ENCODE measurements around the gene NHLRC4.

Gene NHLRC4

DNA sequence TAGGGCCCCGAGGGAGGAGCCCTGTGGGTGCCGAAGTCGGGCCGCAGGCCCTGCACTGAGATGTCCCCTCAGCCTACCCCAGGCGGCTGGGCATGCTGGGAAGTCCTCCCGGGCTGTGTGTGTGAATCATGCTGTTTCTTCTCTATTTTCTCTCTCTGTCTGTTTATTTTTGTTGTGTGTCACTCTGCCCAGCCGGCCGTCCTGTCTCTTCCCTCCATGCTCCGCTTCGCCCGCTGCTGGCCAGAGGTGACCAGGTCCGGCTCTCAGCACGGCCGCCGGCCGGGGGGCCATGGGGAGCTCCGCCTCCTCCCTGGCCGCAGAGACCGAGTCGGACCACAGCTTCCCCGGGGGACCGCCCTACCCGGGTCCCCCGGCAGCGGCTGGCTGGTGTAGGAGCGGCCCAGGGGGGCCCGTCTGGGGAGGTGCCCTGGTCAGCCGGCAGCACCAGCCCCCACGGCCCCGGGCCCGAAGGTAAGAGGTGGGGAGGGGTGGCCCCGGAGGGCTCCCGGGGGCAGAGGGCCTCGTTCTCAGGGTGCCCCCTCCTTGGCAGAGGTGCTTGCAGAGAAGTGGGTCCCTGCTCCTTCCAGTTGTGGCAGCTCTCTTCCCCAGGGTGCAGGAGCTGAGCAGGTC lies 26.8 kb upstream of the NHLRC4 start:
- Mint-ChIP-seq H3K27me3 (no peaks in the 10 kb centered on the region), H3K9me3 (no peaks in the 10 kb centered on the region), H3K27ac (no peak overlapping the region), H3K4me3 (no peak overlapping the region), H3K36me3 (peaks cover 4% of the 10 kb centered on the region), H3K4me1 (no peaks in the 10 kb centered on the region)
- peak; percentile 44 for ATAC-seq

DNA sequence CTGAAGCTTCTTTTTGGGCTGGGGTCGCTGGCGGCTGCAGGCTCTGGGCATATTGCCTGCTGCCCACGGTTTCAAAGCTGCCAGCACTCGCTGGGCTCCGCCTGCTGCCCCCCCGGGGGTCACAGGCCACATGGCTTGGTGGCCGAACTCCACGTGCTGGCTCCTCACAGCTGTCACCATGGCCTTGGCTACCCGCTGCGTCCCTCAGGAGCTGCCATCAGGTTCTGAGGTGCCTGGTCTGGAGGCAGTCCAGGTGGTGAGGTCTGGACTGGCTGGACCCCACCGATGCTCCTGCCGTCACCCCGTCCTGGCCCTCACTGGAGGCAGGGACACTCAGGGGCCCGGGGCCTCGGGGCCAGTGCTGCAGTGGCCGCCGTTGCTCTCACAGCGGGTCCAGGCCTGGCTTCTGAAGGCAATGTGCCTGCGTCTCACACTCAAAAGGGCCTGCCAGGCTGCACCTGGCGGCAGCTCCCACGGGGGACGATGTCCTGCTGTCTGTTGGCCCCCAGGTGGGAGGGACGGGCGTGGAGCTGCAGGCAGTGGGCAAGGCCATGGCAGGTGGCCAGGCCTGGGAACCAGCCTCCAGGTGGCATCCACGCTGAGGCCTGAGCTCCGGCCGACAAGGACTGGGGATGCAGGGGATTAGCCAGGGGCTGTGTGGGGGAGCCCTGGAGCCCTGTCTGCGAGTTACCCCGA lies 26.0 kb upstream of the NHLRC4 start:
- H3K27ac Mint-ChIP-seq: no peak overlapping the region
- no peaks in the 10 kb centered on the region for H3K9me3 Mint-ChIP-seq
- H3K4me3 Mint-ChIP-seq: no peak overlapping the region
- ATAC-seq: no peak
- no peaks in the 10 kb centered on the region for H3K4me1 Mint-ChIP-seq
- H3K27me3 Mint-ChIP-seq: no peaks in the 10 kb centered on the region
- H3K36me3 Mint-ChIP-seq: peaks cover 4% of the 10 kb centered on the region

DNA sequence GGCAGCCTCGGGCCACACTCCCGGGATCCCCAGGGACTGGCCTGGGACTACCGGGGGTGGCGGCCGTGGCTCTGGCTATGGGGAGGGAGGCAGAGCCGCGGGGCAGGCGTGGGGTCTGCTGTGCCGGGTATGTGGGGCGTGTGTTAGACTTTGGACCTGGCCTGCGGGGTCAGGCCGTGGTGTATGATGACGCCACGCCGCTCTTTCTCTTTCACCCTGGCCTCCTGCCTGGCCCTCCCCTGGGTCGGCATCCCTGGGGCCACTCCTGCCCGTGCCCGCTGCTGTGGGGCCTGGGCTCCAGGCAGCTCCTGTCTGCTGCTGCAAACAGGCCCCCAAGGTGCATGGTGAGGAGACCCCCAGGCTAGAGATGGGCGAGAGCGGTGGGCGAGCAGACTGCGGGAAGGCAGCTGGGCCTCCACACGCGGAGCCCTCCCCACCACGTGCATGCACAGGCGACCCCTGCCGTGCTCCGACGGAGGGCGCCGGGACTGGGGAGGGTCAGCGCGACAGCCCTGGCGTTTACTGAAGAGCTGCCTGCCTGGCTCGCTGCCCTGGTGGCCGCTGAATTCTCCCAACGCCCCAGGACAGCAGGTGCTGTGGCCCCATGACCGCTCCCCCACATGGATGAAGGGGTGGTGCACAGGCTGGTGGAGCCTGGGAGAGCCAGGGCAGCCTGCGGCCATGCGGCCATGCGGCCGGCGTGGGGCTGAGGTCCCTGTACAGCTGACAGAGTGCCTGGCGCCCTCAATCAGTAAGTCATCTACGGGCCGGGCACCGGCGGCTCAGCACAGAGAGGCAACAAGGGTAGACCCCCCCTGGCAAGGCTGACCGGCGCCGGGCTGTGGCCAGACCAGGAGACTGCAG lies 23.3 kb upstream of the NHLRC4 start:
- H3K27ac Mint-ChIP-seq: no peak overlapping the region
- peaks cover 4% of the 10 kb centered on the region for H3K36me3 Mint-ChIP-seq
- H3K27me3 Mint-ChIP-seq: no peaks in the 10 kb centered on the region
- ATAC-seq: no peak
- H3K4me1 Mint-ChIP-seq: no peaks in the 10 kb centered on the region
- no peaks in the 10 kb centered on the region for H3K9me3 Mint-ChIP-seq
- H3K4me3 Mint-ChIP-seq: no peak overlapping the region

GRCh38 chr16:544517-544916 lies 22.3 kb upstream of the NHLRC4 start:
- peaks cover 4% of the 10 kb centered on the region for H3K36me3 Mint-ChIP-seq
- H3K27ac Mint-ChIP-seq: no peak overlapping the region
- H3K4me3 Mint-ChIP-seq: no peak overlapping the region
- no peaks in the 10 kb centered on the region for H3K4me1 Mint-ChIP-seq
- no peak for ATAC-seq
- no peaks in the 10 kb centered on the region for H3K9me3 Mint-ChIP-seq
- no peaks in the 10 kb centered on the region for H3K27me3 Mint-ChIP-seq

DNA sequence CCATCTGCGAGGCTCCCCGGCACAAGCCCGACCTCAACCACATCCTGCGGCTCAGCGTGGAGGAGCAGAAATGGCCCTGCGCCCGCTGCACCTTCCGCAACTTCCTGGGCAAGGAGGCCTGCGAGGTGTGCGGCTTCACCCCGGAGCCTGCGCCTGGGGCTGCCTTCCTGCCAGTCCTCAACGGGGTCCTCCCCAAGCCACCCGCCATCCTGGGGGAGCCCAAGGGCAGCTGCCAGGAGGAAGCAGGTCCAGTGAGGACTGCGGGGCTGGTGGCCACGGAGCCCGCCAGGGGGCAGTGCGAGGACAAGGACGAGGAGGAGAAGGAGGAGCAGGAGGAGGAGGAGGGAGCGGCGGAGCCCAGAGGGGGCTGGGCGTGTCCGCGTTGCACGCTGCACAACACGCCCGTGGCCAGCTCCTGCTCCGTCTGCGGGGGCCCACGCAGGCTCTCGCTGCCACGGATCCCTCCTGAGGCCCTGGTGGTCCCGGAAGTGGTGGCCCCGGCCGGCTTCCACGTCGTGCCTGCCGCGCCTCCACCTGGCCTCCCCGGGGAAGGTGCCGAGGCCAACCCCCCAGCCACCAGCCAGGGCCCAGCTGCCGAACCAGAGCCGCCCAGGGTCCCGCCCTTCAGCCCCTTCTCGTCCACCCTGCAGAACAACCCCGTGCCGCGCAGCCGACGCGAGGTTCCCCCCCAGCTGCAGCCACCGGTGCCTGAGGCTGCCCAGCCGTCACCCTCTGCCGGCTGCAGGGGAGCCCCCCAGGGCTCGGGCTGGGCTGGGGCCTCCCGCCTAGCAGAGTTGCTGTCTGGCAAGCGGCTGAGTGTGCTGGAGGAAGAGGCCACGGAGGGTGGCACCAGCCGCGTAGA lies 19.7 kb upstream of the NHLRC4 start:
- Mint-ChIP-seq H3K4me1 (no peaks in the 10 kb centered on the region), H3K27me3 (no peaks in the 10 kb centered on the region), H3K36me3 (peaks cover 4% of the 10 kb centered on the region), H3K4me3 (peak overlapping the region; percentile 55), H3K27ac (no peak overlapping the region), H3K9me3 (no peaks in the 10 kb centered on the region)
- peak; percentile 51 for ATAC-seq

- H3K36me3 Mint-ChIP-seq: peaks cover 4% of the 10 kb centered on the region
- no peaks in the 10 kb centered on the region for H3K9me3 Mint-ChIP-seq
- H3K4me1 Mint-ChIP-seq: no peaks in the 10 kb centered on the region
- no peaks in the 10 kb centered on the region for H3K27me3 Mint-ChIP-seq
- no peak overlapping the region for H3K27ac Mint-ChIP-seq
- no peak for ATAC-seq
- no peak overlapping the region for H3K4me3 Mint-ChIP-seq
These were observed 18.2 kb upstream of the NHLRC4 start for GRCh38 chr16:548586-548985.

GRCh38 chr16:549544-550263 lies 17.1 kb upstream of the NHLRC4 start:
- Mint-ChIP-seq H3K4me1 (no peaks in the 10 kb centered on the region), H3K9me3 (no peaks in the 10 kb centered on the region), H3K27ac (no peak overlapping the region), H3K4me3 (no peak overlapping the region), H3K36me3 (peaks cover 10% of the 10 kb centered on the region), H3K27me3 (no peaks in the 10 kb centered on the region)
- no peak for ATAC-seq

- no peaks in the 10 kb centered on the region for H3K27me3 Mint-ChIP-seq
- no peaks in the 10 kb centered on the region for H3K4me1 Mint-ChIP-seq
- ATAC-seq: no peak
- peaks cover 7% of the 10 kb centered on the region for H3K36me3 Mint-ChIP-seq
- H3K27ac Mint-ChIP-seq: no peak overlapping the region
- H3K9me3 Mint-ChIP-seq: no peaks in the 10 kb centered on the region
- no peak overlapping the region for H3K4me3 Mint-ChIP-seq
These were observed 15.6 kb upstream of the NHLRC4 start for GRCh38 chr16:551210-551609.

DNA sequence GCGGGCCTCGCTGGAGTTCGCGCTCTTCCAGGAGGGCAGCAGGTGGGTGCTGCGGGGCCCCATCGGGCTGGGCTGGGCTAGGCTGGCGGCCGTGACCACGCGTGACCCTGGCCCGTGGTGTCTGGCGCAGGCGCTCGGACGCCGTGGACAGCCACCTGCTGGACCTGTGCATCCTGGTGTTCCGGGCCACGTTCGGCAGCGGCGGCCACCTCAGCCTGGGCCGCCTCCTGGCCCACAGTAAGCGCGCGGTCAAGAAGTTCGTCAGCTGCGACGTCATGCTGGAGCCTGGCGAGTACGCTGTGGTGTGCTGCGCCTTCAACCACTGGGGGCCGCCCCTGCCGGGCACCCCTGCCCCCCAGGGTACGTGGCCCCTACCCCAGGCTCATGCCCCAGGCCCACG lies 14.6 kb upstream of the NHLRC4 start:
- H3K36me3 Mint-ChIP-seq: peaks cover 7% of the 10 kb centered on the region
- no peak for ATAC-seq
- H3K9me3 Mint-ChIP-seq: no peaks in the 10 kb centered on the region
- H3K4me1 Mint-ChIP-seq: no peaks in the 10 kb centered on the region
- no peak overlapping the region for H3K4me3 Mint-ChIP-seq
- no peak overlapping the region for H3K27ac Mint-ChIP-seq
- H3K27me3 Mint-ChIP-seq: peaks cover 5% of the 10 kb centered on the region

GRCh38 chr16:553601-554296 lies 13.1 kb upstream of the NHLRC4 start:
- Mint-ChIP-seq H3K4me3 (no peak overlapping the region), H3K4me1 (peaks cover 6% of the 10 kb centered on the region), H3K36me3 (peaks cover 7% of the 10 kb centered on the region), H3K9me3 (no peaks in the 10 kb centered on the region), H3K27ac (no peak overlapping the region), H3K27me3 (peaks cover 21% of the 10 kb centered on the region)
- no peak for ATAC-seq

- Mint-ChIP-seq H3K4me3 (no peak overlapping the region), H3K27me3 (peaks cover 24% of the 10 kb centered on the region), H3K4me1 (peaks cover 7% of the 10 kb centered on the region), H3K27ac (no peak overlapping the region), H3K9me3 (no peaks in the 10 kb centered on the region), H3K36me3 (peaks cover 7% of the 10 kb centered on the region)
- ATAC-seq: no peak
These were observed 12.5 kb upstream of the NHLRC4 start for GRCh38 chr16:554297-554621.

GRCh38 chr16:554640-555365 lies 12.0 kb upstream of the NHLRC4 start:
- H3K9me3 Mint-ChIP-seq: no peaks in the 10 kb centered on the region
- no peak overlapping the region for H3K27ac Mint-ChIP-seq
- H3K4me1 Mint-ChIP-seq: peaks cover 10% of the 10 kb centered on the region
- H3K27me3 Mint-ChIP-seq: peaks cover 29% of the 10 kb centered on the region
- peaks cover 7% of the 10 kb centered on the region for H3K36me3 Mint-ChIP-seq
- no peak overlapping the region for H3K4me3 Mint-ChIP-seq
- ATAC-seq: no peak

DNA sequence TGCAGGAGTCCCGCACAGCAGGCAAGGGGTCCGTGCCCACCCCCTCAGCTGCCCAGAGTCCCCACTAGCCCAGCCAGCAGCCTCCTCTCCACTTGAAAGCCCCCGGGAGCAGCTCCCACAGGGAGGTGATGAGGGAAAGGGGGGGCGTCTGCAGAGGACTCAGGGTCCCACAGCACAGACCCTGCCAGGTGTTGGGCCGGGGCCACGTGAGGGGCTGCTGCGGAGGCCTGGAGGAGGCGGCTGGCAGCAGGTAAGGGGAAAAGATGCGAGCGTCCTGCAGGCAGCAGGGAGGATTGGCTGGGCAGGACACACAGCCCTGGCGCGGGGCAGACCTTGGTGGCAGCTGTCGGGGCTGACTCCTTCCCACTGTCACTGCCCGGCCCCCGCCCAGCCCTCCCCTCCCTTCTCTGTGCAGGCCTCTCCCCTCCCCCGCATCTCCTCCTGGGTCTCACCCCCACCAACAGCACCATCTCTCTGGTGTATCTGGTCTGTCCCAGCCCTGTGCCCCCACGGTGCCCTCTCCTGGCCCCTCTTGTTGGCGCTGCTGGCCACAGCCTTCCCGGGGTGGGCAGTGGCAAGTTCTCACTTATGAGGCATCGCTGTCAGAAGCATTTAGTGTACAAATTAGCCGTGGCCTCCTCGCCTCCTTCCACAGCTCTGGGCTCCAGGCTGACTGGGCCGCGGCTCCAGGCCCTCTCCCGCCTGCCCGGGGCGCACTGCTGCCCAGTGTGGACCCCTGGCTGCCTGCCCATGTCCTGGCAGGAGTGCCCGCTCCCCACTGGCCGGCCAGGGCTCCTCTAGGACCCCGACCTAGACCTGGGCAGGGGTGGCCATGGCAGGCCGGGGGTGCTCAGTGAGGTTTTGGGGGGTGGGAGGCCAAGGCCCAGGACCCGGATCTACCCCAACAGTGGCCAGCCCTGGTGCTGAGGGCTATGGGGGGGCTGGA lies 11.0 kb upstream of the NHLRC4 start:
- Mint-ChIP-seq H3K27me3 (peaks cover 29% of the 10 kb centered on the region), H3K36me3 (peaks cover 7% of the 10 kb centered on the region), H3K4me3 (no peak overlapping the region), H3K4me1 (peaks cover 10% of the 10 kb centered on the region), H3K27ac (no peak overlapping the region), H3K9me3 (no peaks in the 10 kb centered on the region)
- ATAC-seq: no peak

All from stimulated activated memory B cell treated with anti-CD40 and anti-IgM and Interleukin-4, amounts not matched to agents 10 μg/mL and 1 μg/mL and 100 μg/mL, for 72 hours (primary cell).